Prostate gland (tissue), 2 donors: Measurements from ENCODE around the gene PRR7. TPM values are rescaled to one million over a fixed set of nuclear protein-coding genes. Genes with fewer than 3 reads are reported as not detected.
A peak's percentile ranks its signal among the peaks of the same experiment; 100 is the strongest.

Experiments used
- DNase-seq: peaks from one replicate; pipeline ENCODE4 v3.0.0-alpha.2; 2019; ENCODE audit warnings: low spot score
- H3K27ac ChIP-seq, 2 donors: fragments of 200-600 bp; sonication (generic); 2 replicates each; pipeline ENCODE4 v1.5.1; 2017 to 2019
- H3K27me3 ChIP-seq: fragments of 200-600 bp; sonication (generic); replicated peaks from 2 replicates; pipeline ENCODE4 v1.5.1; 2019; ENCODE audit not compliant: insufficient read depth
- H3K36me3 ChIP-seq, 2 donors: fragments of 200-600 bp; sonication (generic); 1 replicate in 1 of 2; 2 replicates in 1 of 2; pipeline versions ENCODE4 v1.5.1 to v1.8.1; 2017 to 2019
- H3K4me1 ChIP-seq: fragments of 200-600 bp; sonication (generic); replicated peaks from 2 replicates; pipeline ENCODE4 v1.5.1; 2019
- H3K4me3 ChIP-seq, 2 donors: fragments of 200-600 bp; sonication (generic); 2 replicates each; pipeline ENCODE4 v1.5.1; 2017 to 2019
- H3K9me3 ChIP-seq: fragments of 200-600 bp; sonication (generic); 2 replicates; pipeline ENCODE4 v1.5.1; 2017
- CTCF ChIP-seq, 4 experiments: fragments of 200-600 bp in 2 of 4; fragments of 450-650 bp in 2 of 4; sonication (generic) in 2 of 4; IDR thresholded peaks; 1 replicate in 3 of 4; 2 replicates in 1 of 4; pipeline ENCODE4 v1.5.1; 2016 to 2019; ENCODE audit warnings: antibody characterized with exemption in 4 of 4, mild to moderate bottlenecking in 2 of 4, moderate library complexity in 2 of 4
- POLR2A ChIP-seq: fragments of 450-650 bp; IDR thresholded peaks from one replicate; pipeline ENCODE4 v1.6.1; 2016; ENCODE audit warnings: antibody characterized with exemption, mild to moderate bottlenecking
- POLR2AphosphoS5 ChIP-seq: sonication (generic); formaldehyde crosslinking; IDR thresholded peaks from one replicate; pipeline ENCODE4 v1.6.1; 2017; ENCODE audit warnings: antibody characterized with exemption
- WGBS: methylation state at CpG from one replicate; pipeline ENCODE4 v1.1.5; 2018; 5-methylcytosine and 5-hydroxymethylcytosine counted together
- intact Hi-C: fragments of 100-400 bp; cut with DNase I; formaldehyde crosslinking; loops from one replicate; pipeline ENCODE4 v1.14.2; 2022
- total RNA-seq, 2 donors: library from RNA; depleted of rRNA; stranded (reverse); fragments of >200 nt; gene quantifications; one replicate each; pipeline ENCODE4 v1.1.0, GENCODE V29; 2016

Gene PRR7
- total RNA-seq, 2 donors from 2014 or later = 8.7 to 11.0 TPM

- H3K4me1 ChIP-seq = peaks cover 4% of the 10 kb centered on the region
- H3K4me3 ChIP-seq = no peak overlapping the region
- 77% methylated on average over 10 of the region's 10 CpGs for WGBS
- H3K27me3 ChIP-seq = no peaks in the 10 kb centered on the region
- H3K27ac ChIP-seq = no peak overlapping the region
- intact Hi-C loops = no loop called here
- H3K9me3 ChIP-seq = no peaks in the 10 kb centered on the region
- TF ChIP-seq POLR2AphosphoS5 (no peak), POLR2A (no peak), CTCF (IDR thresholded peaks at IDR 0.05) (no peak)
- DNase-seq = no peak
- H3K36me3 ChIP-seq = no peaks in the 10 kb centered on the region
These were observed 4.2 kb downstream of the PRR7 start for GRCh38 chr5:177450667-177451424.

GRCh38 chr5:177452688-177453638 is 6.3 kb downstream of the PRR7 start:
- Histone ChIP-seq H3K36me3 (no peaks in the 10 kb centered on the region), H3K27me3 (no peaks in the 10 kb centered on the region), H3K9me3 (no peaks in the 10 kb centered on the region), H3K4me1 (no peaks in the 10 kb centered on the region), H3K4me3 (no peak overlapping the region), H3K27ac (no peak overlapping the region)
- no peak for DNase-seq
- WGBS = 64% methylated on average over 13 of the region's 17 CpGs
- intact Hi-C loops = no loop called here
- no peak for TF ChIP-seq CTCF (IDR thresholded peaks at IDR 0.05)

- H3K36me3 ChIP-seq = no peaks in the 10 kb centered on the region
- H3K4me3 ChIP-seq = peak overlapping the region; percentile 42 to 54
- 7% methylated on average over 31 of the region's 31 CpGs for WGBS
- peak overlapping the region; percentile 71 to 79 for H3K27ac ChIP-seq
- intact Hi-C loops = loop anchor here (2.0 kb wide), 3 partner anchors 45 to 63 kb away; no protein-coding TSS in a partner anchor
- DNase-seq = no peak
- H3K4me1 ChIP-seq = no peaks in the 10 kb centered on the region
- TF ChIP-seq POLR2A = no peak
- TF ChIP-seq CTCF (IDR thresholded peaks at IDR 0.05) = no peak
- TF ChIP-seq POLR2AphosphoS5 = no peak
- no peaks in the 10 kb centered on the region for H3K9me3 ChIP-seq
- no peaks in the 10 kb centered on the region for H3K27me3 ChIP-seq
These were observed 7.3 kb downstream of the PRR7 start for GRCh38 chr5:177453852-177454396.

- Histone ChIP-seq H3K4me3 (peak overlapping the region; percentile 42 to 54), H3K9me3 (no peaks in the 10 kb centered on the region), H3K27ac (peak overlapping the region; percentile 71 to 79), H3K27me3 (no peaks in the 10 kb centered on the region), H3K4me1 (no peaks in the 10 kb centered on the region), H3K36me3 (no peaks in the 10 kb centered on the region)
- intact Hi-C loops = loop anchor here (2.0 to 5.0 kb wide), 4 partner anchors 44 to 137 kb away; no protein-coding TSS in a partner anchor
- DNase-seq = peak; percentile 90
- WGBS = under 1% methylated on average over 65 of the region's 84 CpGs
- TF ChIP-seq CTCF (IDR thresholded peaks at IDR 0.05) = peak; percentile 92 to 99 (median 98)
- peak; percentile 18 for TF ChIP-seq POLR2AphosphoS5
- TF ChIP-seq POLR2A = no peak
These were observed 7.9 kb downstream of the PRR7 start for GRCh38 chr5:177454397-177455035.
